Suprapubic skin (tissue), 4 donors: Measurements from ENCODE around the gene CCDC148. TPM values are rescaled to one million over a fixed set of nuclear protein-coding genes. Genes with fewer than 3 reads are reported as not detected.

Experiments used
- DNase-seq, 2 donors: peaks; one replicate each; pipeline ENCODE4 v3.0.0-alpha.2; 2019; ENCODE audit warnings: low spot score in 2 of 2
- H3K27ac ChIP-seq: fragments of 200-600 bp; sonication (generic); one replicate; pipeline ENCODE4 v1.5.1; 2019
- H3K27me3 ChIP-seq: fragments of 200-600 bp; sonication (generic); one replicate; pipeline ENCODE4 v1.5.1; 2019
- H3K36me3 ChIP-seq: fragments of 200-600 bp; sonication (generic); one replicate; pipeline ENCODE4 v1.5.1; 2019
- H3K4me1 ChIP-seq: fragments of 200-600 bp; sonication (generic); one replicate; pipeline ENCODE4 v1.5.1; 2019
- H3K4me3 ChIP-seq: fragments of 200-600 bp; sonication (generic); one replicate; pipeline ENCODE4 v1.5.1; 2019; ENCODE audit warnings: mild to moderate bottlenecking
- H3K9me3 ChIP-seq: fragments of 200-600 bp; sonication (generic); one replicate; pipeline ENCODE4 v1.5.1; 2019
- CTCF ChIP-seq, 2 donors: fragments of 200-600 bp in 1 of 2; fragments of 450-650 bp in 1 of 2; sonication (generic) in 1 of 2; IDR thresholded peaks; one replicate each; pipeline ENCODE4 v1.5.1; 2016 to 2019; ENCODE audit warnings: antibody characterized with exemption in 2 of 2, mild to moderate bottlenecking in 1 of 2, moderate library complexity in 1 of 2
- EP300 ChIP-seq: sonication (generic); formaldehyde crosslinking; IDR thresholded peaks from one replicate; pipeline ENCODE4 v1.6.1; 2017; ENCODE audit warnings: antibody characterized with exemption
- POLR2A ChIP-seq, 2 donors: fragments of 450-650 bp; IDR thresholded peaks; one replicate each; pipeline ENCODE4 v1.6.1; 2017; ENCODE audit warnings: antibody characterized with exemption in 2 of 2, mild to moderate bottlenecking in 2 of 2, moderate library complexity in 2 of 2
- POLR2AphosphoS5 ChIP-seq, 3 donors: sonication (generic); formaldehyde crosslinking; IDR thresholded peaks; one replicate each; pipeline ENCODE4 v1.6.1; 2017; ENCODE audit warnings: antibody characterized with exemption in 3 of 3
- WGBS: methylation state at CpG from one replicate; pipeline ENCODE4 v1.1.5; 2018; 5-methylcytosine and 5-hydroxymethylcytosine counted together
- total RNA-seq, 4 donors: library from RNA; depleted of rRNA; stranded (reverse); fragments of >200 nt; gene quantifications; one replicate each; pipeline ENCODE4 v1.1.0, GENCODE V29; 2016

The CCDC148 gene
- total RNA-seq, 4 donors from 2014 or later, result 0.29 to 0.72 (median 0.42) TPM; not detected in 1

- 89% methylated on average over 3 of the region's 3 CpGs for WGBS
Observed at GRCh38 chr2:158142165-158142564, 314.4 kb downstream of the CCDC148 start.

DNA sequence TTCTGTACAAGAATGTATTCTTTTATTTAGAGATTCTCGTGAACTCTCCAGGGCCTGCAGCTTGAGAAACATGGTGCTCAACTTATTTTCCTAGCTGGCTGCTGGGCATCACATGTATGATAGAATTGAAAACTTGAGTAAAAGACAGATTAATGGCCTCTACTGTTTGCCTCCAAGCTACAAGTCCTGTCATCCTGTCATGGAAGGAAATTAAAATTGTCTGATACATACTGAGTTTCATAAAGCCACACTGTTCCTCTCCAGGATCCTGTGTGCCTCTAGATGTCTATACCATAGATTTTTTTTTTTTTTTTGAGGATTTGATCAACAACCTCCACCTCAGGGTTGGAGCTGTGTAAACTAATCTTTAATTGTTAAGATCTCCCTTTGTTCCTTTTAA, 316.4 kb downstream of the CCDC148 start:
- TF ChIP-seq POLR2A (IDR thresholded peaks at IDR 0.05), result no peak
- no peak for TF ChIP-seq POLR2AphosphoS5 (IDR thresholded peaks at IDR 0.05)
- TF ChIP-seq EP300, result no peak
- TF ChIP-seq CTCF (IDR thresholded peaks at IDR 0.05), result no peak
- no peaks in the 10 kb centered on the region for H3K9me3 ChIP-seq
- H3K36me3 ChIP-seq, result no peaks in the 10 kb centered on the region
- no peaks in the 10 kb centered on the region for H3K4me1 ChIP-seq
- H3K27ac ChIP-seq, result no peak overlapping the region
- no peak overlapping the region for H3K4me3 ChIP-seq
- DNase-seq, result no peak
- no peaks in the 10 kb centered on the region for H3K27me3 ChIP-seq
- WGBS, result 87% methylated on average over 1 of the region's 1 CpG

More at GRCh38 chr2:158142165-158142564, 314.4 kb downstream of the CCDC148 start:
- Histone ChIP-seq H3K4me3 (no peak overlapping the region), H3K9me3 (no peaks in the 10 kb centered on the region), H3K27me3 (no peaks in the 10 kb centered on the region), H3K36me3 (no peaks in the 10 kb centered on the region), H3K27ac (no peak overlapping the region), H3K4me1 (no peaks in the 10 kb centered on the region)
- DNase-seq, result no peak
- TF ChIP-seq POLR2A (IDR thresholded peaks at IDR 0.05), result no peak
- TF ChIP-seq CTCF (IDR thresholded peaks at IDR 0.05), result no peak
- TF ChIP-seq POLR2AphosphoS5 (IDR thresholded peaks at IDR 0.05), result no peak
- TF ChIP-seq EP300, result no peak

DNA sequence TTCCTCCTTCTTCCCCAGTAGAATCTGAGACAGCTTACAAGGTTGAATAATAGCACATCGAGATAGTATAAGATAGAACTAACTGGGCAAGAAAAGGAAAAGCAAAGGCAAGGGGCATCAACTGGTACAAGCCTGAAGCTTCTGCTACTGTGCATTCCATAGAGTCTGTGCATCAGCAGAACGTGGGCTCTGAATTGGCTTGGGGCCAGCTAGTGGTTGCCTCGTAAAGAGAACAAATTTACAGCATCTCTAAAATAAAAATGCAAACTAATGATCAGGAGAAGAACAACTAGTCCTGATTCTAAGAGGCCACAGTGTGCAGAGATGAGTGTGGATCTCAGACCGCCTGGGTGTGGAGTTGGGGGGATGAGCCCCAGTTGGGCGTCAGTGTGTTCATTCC, 318.3 kb downstream of the CCDC148 start:
- Histone ChIP-seq H3K9me3 (no peaks in the 10 kb centered on the region), H3K27me3 (no peaks in the 10 kb centered on the region)

GRCh38 chr2:158135096-158135495, 321.5 kb downstream of the CCDC148 start:
- Histone ChIP-seq H3K4me1 (no peaks in the 10 kb centered on the region), H3K4me3 (no peak overlapping the region), H3K27me3 (no peaks in the 10 kb centered on the region), H3K36me3 (no peaks in the 10 kb centered on the region), H3K9me3 (no peaks in the 10 kb centered on the region), H3K27ac (no peak overlapping the region)
- no peak for DNase-seq
- TF ChIP-seq EP300 (no peak), POLR2AphosphoS5 (IDR thresholded peaks at IDR 0.05) (no peak)
- whole genome bisulfite sequencing, result 45% methylated on average over 1 of the region's 1 CpG

More for the DNA sequence above, 318.3 kb downstream of the CCDC148 start:
- no peak overlapping the region for H3K4me3 ChIP-seq
- WGBS, result 59% methylated on average over 5 of the region's 5 CpGs
- H3K27ac ChIP-seq, result no peak overlapping the region
- DNase-seq, result no peak
- TF ChIP-seq POLR2A (IDR thresholded peaks at IDR 0.05), result no peak
- no peak for TF ChIP-seq CTCF (IDR thresholded peaks at IDR 0.05)
- TF ChIP-seq POLR2AphosphoS5 (IDR thresholded peaks at IDR 0.05), result no peak
- no peak for TF ChIP-seq EP300
- H3K4me1 ChIP-seq, result no peaks in the 10 kb centered on the region
- no peaks in the 10 kb centered on the region for H3K36me3 ChIP-seq

GRCh38 chr2:158134655-158135054, 321.9 kb downstream of the CCDC148 start:
- Histone ChIP-seq H3K27ac (no peak overlapping the region), H3K4me3 (no peak overlapping the region), H3K36me3 (no peaks in the 10 kb centered on the region), H3K4me1 (no peaks in the 10 kb centered on the region), H3K27me3 (no peaks in the 10 kb centered on the region), H3K9me3 (no peaks in the 10 kb centered on the region)
- no peak for DNase-seq
- WGBS, result 82% methylated on average over 6 of the region's 6 CpGs
- TF ChIP-seq CTCF (IDR thresholded peaks at IDR 0.05) (no peak), EP300 (no peak), POLR2A (IDR thresholded peaks at IDR 0.05) (no peak), POLR2AphosphoS5 (IDR thresholded peaks at IDR 0.05) (no peak)

- Histone ChIP-seq H3K4me3 (no peak overlapping the region), H3K9me3 (no peaks in the 10 kb centered on the region), H3K27ac (no peak overlapping the region), H3K4me1 (no peaks in the 10 kb centered on the region), H3K27me3 (no peaks in the 10 kb centered on the region), H3K36me3 (no peaks in the 10 kb centered on the region)
- whole genome bisulfite sequencing, result 74% methylated on average over 4 of the region's 4 CpGs
- TF ChIP-seq EP300, result no peak
- TF ChIP-seq POLR2AphosphoS5 (IDR thresholded peaks at IDR 0.05), result no peak
- TF ChIP-seq CTCF (IDR thresholded peaks at IDR 0.05), result no peak
- DNase-seq, result no peak
Observed at GRCh38 chr2:158134055-158134454, 322.5 kb downstream of the CCDC148 start.
